ENCODE data around the gene PHLPP2.

PHLPP2 gene, protein sequence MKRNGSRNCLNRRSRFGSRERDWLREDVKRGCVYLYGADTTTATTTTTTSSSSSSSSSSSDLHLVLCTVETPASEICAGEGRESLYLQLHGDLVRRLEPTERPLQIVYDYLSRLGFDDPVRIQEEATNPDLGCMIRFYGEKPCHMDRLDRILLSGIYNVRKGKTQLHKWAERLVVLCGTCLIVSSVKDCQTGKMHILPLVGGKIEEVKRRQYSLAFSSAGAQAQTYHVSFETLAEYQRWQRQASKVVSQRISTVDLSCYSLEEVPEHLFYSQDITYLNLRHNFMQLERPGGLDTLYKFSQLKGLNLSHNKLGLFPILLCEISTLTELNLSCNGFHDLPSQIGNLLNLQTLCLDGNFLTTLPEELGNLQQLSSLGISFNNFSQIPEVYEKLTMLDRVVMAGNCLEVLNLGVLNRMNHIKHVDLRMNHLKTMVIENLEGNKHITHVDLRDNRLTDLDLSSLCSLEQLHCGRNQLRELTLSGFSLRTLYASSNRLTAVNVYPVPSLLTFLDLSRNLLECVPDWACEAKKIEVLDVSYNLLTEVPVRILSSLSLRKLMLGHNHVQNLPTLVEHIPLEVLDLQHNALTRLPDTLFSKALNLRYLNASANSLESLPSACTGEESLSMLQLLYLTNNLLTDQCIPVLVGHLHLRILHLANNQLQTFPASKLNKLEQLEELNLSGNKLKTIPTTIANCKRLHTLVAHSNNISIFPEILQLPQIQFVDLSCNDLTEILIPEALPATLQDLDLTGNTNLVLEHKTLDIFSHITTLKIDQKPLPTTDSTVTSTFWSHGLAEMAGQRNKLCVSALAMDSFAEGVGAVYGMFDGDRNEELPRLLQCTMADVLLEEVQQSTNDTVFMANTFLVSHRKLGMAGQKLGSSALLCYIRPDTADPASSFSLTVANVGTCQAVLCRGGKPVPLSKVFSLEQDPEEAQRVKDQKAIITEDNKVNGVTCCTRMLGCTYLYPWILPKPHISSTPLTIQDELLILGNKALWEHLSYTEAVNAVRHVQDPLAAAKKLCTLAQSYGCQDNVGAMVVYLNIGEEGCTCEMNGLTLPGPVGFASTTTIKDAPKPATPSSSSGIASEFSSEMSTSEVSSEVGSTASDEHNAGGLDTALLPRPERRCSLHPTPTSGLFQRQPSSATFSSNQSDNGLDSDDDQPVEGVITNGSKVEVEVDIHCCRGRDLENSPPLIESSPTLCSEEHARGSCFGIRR (N-terminal part only)

GRCh38 chr16:71724320-71724751 is at the start of gene PHLPP2:
Gene PHLPP2 (minus strand): TSS chr16:71724701. CDS start chr16:71714795, 9,906 bp downstream.
- DNase-seq (ENCODE audit: low read depth): no peak

GRCh38 chr16:71771571-71771970 is 47.1 kb upstream of the PHLPP2 start:
- no peak for DNase-seq (ENCODE audit: low read depth)

GRCh38 chr16:71769222-71769621 is 44.7 kb upstream of the PHLPP2 start:
- DNase-seq (ENCODE audit: low read depth): no peak

GRCh38 chr16:71767060-71767900 is 42.8 kb upstream of the PHLPP2 start:
- no peak for DNase-seq (ENCODE audit: low read depth)

- DNase-seq (ENCODE audit: low read depth): no peak
These were observed 37.7 kb upstream of the PHLPP2 start for GRCh38 chr16:71762186-71762585.

- no peak for DNase-seq (ENCODE audit: low read depth)
These were observed 36.6 kb upstream of the PHLPP2 start for GRCh38 chr16:71761097-71761496.

DNA sequence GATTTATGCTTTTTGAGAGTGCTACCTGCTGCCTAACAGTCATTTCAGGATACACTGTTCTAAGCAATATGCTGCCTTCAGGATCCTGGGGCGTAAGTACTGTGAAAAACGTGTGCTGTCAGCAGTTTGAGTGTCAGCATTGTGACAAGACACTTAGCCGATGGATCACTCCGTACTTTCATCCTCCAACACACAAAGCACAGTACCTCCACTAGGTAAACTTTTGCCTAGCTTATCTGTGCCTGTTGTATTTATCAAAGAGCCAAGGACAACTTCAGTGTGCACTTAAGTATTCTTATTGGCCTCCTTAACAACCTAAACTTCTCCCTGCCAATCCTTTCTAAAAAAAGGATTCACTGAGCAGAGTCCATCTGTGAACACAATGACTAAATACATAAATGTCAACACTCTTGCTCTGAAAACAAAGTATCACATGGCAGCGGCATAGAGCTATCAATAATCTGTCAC is 33.8 kb upstream of the PHLPP2 start:
- DNase-seq (ENCODE audit: low read depth): no peak

- no peak for DNase-seq (ENCODE audit: low read depth)
These were observed 30.2 kb upstream of the PHLPP2 start for GRCh38 chr16:71754652-71755051.

- DNase-seq (ENCODE audit: low read depth): no peak
These were observed 29.6 kb upstream of the PHLPP2 start for GRCh38 chr16:71754108-71754507.

GRCh38 chr16:71748226-71748625 is 23.7 kb upstream of the PHLPP2 start:
- no peak for DNase-seq (ENCODE audit: low read depth)

- peak; percentile 8 for DNase-seq (ENCODE audit: low read depth)
These were observed 22.0 kb upstream of the PHLPP2 start for GRCh38 chr16:71746442-71747046.

GRCh38 chr16:71738855-71739254 is 14.4 kb upstream of the PHLPP2 start:
- no peak for DNase-seq (ENCODE audit: low read depth)

DNA sequence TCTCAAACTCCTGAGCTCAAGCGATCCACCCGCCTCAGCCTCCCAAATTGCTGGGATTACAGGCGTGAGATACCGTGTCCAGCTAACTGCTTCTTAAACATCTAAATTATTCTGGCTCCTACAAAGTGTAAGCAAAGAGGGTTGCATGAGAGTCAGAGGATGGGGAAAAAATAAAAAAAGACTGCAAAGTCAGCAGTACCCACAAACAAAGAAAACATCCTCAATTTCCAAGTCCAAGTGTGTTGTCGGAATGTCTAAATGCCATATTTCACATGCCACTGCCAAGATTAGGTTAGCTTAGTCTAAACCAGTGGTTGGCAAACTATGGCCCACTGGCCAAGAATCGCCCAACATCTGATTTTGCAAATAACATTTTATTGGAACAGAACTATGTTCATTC is 13.0 kb upstream of the PHLPP2 start:
- DNase-seq (ENCODE audit: low read depth): no peak

GRCh38 chr16:71734511-71734910 is 10.0 kb upstream of the PHLPP2 start:
- no peak for DNase-seq (ENCODE audit: low read depth)

- no peak for DNase-seq (ENCODE audit: low read depth)
These were observed 8.1 kb upstream of the PHLPP2 start for GRCh38 chr16:71732587-71732986.

DNA sequence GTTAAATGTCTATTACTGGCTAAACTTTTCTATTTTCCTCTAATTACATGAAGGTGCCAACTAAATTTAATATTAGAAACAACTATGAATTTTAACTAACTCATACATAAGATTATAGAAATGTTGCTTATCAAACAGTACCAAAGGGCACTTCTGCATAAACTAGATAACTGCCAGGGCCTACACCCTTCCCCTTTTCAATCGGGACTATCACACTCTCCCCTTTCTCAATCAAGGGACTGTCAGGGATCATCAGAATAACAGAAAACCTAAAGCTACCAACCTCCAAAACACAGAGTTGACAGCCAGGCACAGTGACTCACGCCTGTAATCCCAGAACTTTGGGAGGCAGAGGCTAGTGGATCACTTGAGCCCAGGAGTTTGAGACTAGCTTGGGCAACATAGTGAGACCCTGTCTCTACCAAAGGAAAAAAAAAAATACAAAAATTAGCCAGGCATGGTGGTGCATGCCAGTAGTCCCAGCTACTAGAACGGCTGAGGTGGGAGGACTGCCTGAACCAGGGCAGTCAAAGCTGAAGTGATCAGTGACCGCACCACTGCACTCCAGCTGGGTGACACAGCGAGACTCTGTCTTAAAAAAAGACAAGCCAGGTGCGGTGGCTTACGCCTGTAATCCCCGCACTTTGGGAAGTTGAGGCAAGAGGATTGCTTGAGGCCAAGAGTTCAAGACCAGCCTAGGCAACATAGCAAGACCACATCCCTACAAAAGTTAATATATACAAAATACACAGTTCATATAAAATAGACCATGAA is 3.2 kb upstream of the PHLPP2 start:
- DNase-seq (ENCODE audit: low read depth): no peak

GRCh38 chr16:71726476-71727315 is 2.2 kb upstream of the PHLPP2 start:
- no peak for DNase-seq (ENCODE audit: low read depth)

GRCh38 chr16:71723537-71724319 is 773 bp downstream of the PHLPP2 start:
- DNase-seq (ENCODE audit: low read depth): peak; percentile 54
